ENCODE data around the gene CPTP. TPM values are rescaled to one million over a fixed set of nuclear protein-coding genes. Genes with fewer than 3 reads are reported as not detected.

Gene CPTP
- total and polyA plus RNA-seq, 2 of the 13 experiments (the other 11 are each of a cell fraction or from before 2014, with no cell fraction given): 5.5 to 9.3 TPM

DNA sequence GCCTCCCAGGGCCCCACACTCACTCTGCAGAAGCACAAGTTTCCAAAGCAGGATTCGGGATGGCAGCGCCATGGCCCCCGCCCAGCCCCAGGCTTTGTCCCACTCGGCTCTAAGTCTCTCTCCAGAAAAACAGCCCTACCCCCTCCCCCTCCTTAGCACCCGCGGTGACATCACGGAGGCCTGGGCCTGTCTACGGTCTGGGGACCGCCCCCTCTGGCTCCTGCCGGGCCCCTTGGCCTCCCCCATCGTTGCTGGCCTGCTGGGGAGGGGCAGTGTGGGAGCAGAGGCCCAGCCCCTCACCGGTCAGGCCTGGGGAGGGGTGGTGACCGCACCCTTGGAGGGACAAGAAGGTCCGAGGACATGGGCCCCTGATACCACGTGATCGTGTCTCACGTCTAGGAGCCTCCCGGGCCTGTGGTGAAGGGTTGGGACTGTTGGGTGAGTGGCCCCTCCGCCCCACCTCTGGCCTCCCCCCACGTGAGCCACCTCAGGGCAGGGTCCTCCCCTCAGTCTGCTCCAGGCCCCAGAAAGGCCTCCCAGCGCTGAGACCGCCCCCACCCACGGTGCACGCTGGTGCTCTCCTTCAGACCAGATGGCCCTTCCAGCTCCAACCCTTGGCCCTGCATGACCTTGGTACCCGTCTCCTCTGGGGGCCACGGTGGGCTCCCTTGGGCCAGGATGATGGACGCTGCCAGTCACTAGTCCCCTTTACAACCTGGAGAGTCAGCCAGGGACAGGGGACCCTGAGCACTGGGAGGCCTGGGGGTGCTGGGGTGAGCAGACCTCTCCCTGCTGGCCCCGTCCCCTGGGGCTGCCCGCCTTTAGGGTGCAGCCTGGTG lies 34.0 kb downstream of the CPTP start, which contains the start of gene MXRA8 (continued):
- no peak for TF ChIP-seq ATF7 (IDR thresholded peaks at IDR 0.05)
- no peak; the same call in 1 of the 2 replicates for TF ChIP-seq ATF7 (CRISPR knock-in tag; IDR thresholded peaks at IDR 0.05)
- TF ChIP-seq, protein P1, sequence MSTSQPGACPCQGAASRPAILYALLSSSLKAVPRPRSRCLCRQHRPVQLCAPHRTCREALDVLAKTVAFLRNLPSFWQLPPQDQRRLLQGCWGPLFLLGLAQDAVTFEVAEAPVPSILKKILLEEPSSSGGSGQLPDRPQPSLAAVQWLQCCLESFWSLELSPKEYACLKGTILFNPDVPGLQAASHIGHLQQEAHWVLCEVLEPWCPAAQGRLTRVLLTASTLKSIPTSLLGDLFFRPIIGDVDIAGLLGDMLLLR (CRISPR knock-in tag; IDR thresholded peaks at IDR 0.05): peak; percentile 84
- TF ChIP-seq SALL1 (CRISPR knock-in tag; IDR thresholded peaks at IDR 0.05): no peak; the same call in 1 of the 2 replicates
- no peak for TF ChIP-seq CHD4 (IDR thresholded peaks at IDR 0.05; ENCODE audit: borderline replicate concordance, low read length)
- no peak for TF ChIP-seq GFI1 (CRISPR knock-in tag; IDR thresholded peaks at IDR 0.05; ENCODE audit: borderline replicate concordance)
- no peak for TF ChIP-seq BRCA1 (CRISPR knock-in tag; IDR thresholded peaks at IDR 0.05)
- no peak for TF ChIP-seq ZNF431 (CRISPR knock-in tag; IDR thresholded peaks at IDR 0.05; ENCODE audit: borderline replicate concordance, low read depth)
- TF ChIP-seq MAFF (IDR thresholded peaks at IDR 0.05; ENCODE audit: low read depth, low read length): no peak
- TF ChIP-seq RBM39 (IDR thresholded peaks at IDR 0.05; ENCODE audit: low read depth, low read length, poor library complexity, severe bottlenecking): no peak
- TF ChIP-seq POLR2AphosphoS2 (IDR thresholded peaks at IDR 0.05; ENCODE audit: low read depth, low read length): no peak
- TF ChIP-seq SP140L (CRISPR knock-in tag; IDR thresholded peaks at IDR 0.05; ENCODE audit: borderline replicate concordance): no peak
- TF ChIP-seq RCOR2 (CRISPR knock-in tag; IDR thresholded peaks at IDR 0.05): no peak
- TF ChIP-seq, protein P2, sequence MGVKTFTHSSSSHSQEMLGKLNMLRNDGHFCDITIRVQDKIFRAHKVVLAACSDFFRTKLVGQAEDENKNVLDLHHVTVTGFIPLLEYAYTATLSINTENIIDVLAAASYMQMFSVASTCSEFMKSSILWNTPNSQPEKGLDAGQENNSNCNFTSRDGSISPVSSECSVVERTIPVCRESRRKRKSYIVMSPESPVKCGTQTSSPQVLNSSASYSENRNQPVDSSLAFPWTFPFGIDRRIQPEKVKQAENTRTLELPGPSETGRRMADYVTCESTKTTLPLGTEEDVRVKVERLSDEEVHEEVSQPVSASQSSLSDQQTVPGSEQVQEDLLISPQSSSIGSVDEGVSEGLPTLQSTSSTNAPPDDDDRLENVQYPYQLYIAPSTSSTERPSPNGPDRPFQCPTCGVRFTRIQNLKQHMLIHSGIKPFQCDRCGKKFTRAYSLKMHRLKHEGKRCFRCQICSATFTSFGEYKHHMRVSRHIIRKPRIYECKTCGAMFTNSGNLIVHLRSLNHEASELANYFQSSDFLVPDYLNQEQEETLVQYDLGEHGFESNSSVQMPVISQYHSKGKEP (CRISPR knock-in tag; IDR thresholded peaks at IDR 0.05): no peak
- no peak for TF ChIP-seq HOXA7 (CRISPR knock-in tag; IDR thresholded peaks at IDR 0.05)
- TF ChIP-seq CENPX (CRISPR knock-in tag; IDR thresholded peaks at IDR 0.05): no peak
- TF ChIP-seq, protein P3, sequence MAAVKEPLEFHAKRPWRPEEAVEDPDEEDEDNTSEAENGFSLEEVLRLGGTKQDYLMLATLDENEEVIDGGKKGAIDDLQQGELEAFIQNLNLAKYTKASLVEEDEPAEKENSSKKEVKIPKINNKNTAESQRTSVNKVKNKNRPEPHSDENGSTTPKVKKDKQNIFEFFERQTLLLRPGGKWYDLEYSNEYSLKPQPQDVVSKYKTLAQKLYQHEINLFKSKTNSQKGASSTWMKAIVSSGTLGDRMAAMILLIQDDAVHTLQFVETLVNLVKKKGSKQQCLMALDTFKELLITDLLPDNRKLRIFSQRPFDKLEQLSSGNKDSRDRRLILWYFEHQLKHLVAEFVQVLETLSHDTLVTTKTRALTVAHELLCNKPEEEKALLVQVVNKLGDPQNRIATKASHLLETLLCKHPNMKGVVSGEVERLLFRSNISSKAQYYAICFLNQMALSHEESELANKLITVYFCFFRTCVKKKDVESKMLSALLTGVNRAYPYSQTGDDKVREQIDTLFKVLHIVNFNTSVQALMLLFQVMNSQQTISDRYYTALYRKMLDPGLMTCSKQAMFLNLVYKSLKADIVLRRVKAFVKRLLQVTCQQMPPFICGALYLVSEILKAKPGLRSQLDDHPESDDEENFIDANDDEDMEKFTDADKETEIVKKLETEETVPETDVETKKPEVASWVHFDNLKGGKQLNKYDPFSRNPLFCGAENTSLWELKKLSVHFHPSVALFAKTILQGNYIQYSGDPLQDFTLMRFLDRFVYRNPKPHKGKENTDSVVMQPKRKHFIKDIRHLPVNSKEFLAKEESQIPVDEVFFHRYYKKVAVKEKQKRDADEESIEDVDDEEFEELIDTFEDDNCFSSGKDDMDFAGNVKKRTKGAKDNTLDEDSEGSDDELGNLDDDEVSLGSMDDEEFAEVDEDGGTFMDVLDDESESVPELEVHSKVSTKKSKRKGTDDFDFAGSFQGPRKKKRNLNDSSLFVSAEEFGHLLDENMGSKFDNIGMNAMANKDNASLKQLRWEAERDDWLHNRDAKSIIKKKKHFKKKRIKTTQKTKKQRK (IDR thresholded peaks at IDR 0.05; ENCODE audit: low read length): no peak
- no peak for TF ChIP-seq XRCC5 (optimal IDR thresholded peaks at IDR 0.05; ENCODE audit: low read length)
- no peak for TF ChIP-seq NFE2 (CRISPR knock-in tag; IDR thresholded peaks at IDR 0.05)
- no peak for TF ChIP-seq SRF (IDR thresholded peaks at IDR 0.05; ENCODE audit: low read depth, low read length)
- no peak for TF ChIP-seq ZSCAN31 (CRISPR knock-in tag; IDR thresholded peaks at IDR 0.05; ENCODE audit: low read depth)
- TF ChIP-seq, protein P4, sequence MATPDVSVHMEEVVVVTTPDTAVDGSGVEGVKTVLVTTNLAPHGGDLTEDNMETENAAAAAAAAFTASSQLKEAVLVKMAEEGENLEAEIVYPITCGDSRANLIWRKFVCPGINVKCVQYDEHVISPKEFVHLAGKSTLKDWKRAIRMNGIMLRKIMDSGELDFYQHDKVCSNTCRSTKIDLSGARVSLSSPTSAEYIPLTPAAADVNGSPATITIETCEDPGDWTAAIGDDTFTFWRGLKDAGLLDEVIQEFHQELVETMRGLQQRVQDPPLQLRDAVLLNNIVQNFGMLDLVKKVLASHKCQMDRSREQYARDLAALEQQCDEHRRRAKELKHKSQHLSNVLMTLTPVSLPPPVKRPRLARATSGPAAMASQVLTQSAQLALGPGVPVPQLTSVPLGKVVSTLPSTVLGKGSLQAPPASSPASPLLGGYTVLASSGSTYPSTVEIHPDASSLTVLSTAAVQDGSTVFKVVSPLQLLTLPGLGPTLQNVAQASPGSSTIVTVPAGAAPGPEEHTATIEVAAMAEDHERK (CRISPR knock-in tag; IDR thresholded peaks at IDR 0.05; ENCODE audit: low read depth): no peak
- no peak for TF ChIP-seq ZNF264 (CRISPR knock-in tag; IDR thresholded peaks at IDR 0.05)
- TF ChIP-seq SAP130 (CRISPR knock-in tag; IDR thresholded peaks at IDR 0.05; ENCODE audit: low read depth): peak; percentile 76
